ENCODE data around the gene TGM5.

- no peak for TF ChIP-seq POLR2AphosphoS5 (IDR thresholded peaks at IDR 0.05; ENCODE audit: low read depth, low read length)
- TF ChIP-seq TAF1 (IDR thresholded peaks at IDR 0.05; ENCODE audit: borderline replicate concordance, low read depth, low read length): no peak
Measured at GRCh38 chr15:43256341-43256740, 10.4 kb downstream of the TGM5 start.
